HFF-Myc (cell line): Measurements from ENCODE around the gene CTTNBP2.

Experiments
- DNase-seq: peaks from one replicate; pipeline ENCODE4 v3.0.0-alpha.2; 2011; ENCODE audit warnings: low read depth; ENCODE audit errors: extremely low read depth
- H3K4me3 ChIP-seq: replicated peaks from 2 replicates; pipeline ENCODE4 v1.5.1; 2011; ENCODE audit warnings: low read depth, mild to moderate bottlenecking, control low read depth, low read length
- TF ChIP-seq, protein P1 (sequence below): IDR thresholded peaks from 2 replicates; pipeline ENCODE4 v1.5.1; 2012; ENCODE audit warnings: mild to moderate bottlenecking, low read depth, low read length, control low read depth; ENCODE audit errors: missing control alignments

The CTTNBP2 gene

DNA sequence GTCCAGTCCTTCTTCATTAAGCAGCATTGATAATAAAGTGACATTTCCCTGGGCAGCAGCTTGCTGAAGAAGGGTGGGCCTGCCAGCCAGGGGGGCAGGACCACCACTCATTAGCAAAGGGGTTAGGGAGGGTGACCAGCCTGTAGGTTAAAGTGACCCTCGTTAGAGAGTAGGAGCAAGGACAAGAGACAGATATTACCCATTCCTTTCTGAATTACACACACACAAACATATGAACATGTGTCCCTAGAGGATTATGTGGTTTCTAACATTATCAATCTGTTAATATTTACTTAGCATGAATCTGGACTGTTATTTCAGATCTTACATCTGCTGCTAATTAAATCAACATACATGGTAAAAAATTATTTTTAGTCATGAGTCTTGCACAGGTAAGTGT, 88.9 kb downstream of the CTTNBP2 start:
- TF ChIP-seq, protein P1, sequence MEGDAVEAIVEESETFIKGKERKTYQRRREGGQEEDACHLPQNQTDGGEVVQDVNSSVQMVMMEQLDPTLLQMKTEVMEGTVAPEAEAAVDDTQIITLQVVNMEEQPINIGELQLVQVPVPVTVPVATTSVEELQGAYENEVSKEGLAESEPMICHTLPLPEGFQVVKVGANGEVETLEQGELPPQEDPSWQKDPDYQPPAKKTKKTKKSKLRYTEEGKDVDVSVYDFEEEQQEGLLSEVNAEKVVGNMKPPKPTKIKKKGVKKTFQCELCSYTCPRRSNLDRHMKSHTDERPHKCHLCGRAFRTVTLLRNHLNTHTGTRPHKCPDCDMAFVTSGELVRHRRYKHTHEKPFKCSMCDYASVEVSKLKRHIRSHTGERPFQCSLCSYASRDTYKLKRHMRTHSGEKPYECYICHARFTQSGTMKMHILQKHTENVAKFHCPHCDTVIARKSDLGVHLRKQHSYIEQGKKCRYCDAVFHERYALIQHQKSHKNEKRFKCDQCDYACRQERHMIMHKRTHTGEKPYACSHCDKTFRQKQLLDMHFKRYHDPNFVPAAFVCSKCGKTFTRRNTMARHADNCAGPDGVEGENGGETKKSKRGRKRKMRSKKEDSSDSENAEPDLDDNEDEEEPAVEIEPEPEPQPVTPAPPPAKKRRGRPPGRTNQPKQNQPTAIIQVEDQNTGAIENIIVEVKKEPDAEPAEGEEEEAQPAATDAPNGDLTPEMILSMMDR: no peak
- DNase-seq: no peak
- H3K4me3 ChIP-seq: no peak overlapping the region

DNA sequence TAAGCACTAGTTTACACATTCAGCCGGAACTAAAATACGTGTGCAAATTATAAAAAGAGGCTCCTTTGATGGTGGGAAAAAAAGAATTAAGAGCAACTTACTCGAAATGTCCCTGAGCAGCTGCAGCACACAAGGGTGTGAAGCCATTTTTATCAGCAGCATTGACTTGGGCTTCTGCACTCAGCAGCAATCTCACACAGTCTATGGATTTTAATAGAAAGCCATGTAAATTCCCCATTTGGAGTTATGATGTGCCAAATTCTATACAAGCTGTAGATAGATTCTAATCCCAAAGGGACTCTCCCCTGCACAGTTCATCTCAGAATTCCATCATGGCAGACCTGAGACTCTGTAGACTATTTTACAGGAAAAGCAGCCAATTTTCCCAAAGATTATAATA, 90.5 kb downstream of the CTTNBP2 start:
- H3K4me3 ChIP-seq: no peak overlapping the region
- TF ChIP-seq, protein P1: no peak
- DNase-seq: no peak

DNA sequence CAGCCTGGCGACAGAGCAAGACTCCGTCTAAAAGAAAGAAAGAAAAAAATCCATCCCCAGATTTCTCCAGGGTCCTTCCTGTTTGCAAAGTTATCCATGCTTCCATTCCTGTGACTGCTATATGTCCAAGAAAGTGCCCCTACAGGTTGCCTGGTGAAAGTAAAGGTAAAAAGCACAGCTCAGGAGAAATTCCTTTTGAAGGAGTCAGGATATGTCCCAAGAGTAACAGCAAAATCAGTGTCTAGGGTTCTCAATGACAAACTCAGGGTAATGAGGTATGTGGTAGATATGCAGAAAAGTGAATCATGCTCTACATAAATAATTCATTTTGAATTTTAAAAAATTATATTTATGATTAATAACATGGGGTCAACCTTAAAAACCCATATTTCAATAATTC, 91.5 kb downstream of the CTTNBP2 start:
- no peak for DNase-seq
- TF ChIP-seq, protein P1: no peak
- H3K4me3 ChIP-seq: no peak overlapping the region

DNA sequence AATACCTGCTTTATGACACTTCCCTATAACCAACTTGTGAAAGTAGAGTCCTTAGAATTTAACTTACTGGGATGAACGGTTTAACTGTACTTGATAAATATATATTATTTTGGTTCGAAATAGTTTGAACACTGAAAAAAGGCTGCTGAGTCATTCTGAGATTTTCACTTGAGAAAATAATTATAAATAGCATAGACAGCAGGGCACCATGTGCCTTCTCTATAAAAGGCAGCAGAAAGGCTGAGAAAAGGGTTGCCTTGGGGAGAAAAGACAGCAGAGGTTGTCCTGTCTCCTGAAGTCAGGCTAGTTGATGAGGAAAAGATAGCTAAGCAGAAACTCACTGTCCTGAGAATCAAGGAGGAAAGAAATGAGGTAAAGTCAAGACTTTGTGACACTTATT, 92.4 kb downstream of the CTTNBP2 start:
- TF ChIP-seq, protein P1: no peak
- no peak for DNase-seq
- no peak overlapping the region for H3K4me3 ChIP-seq

DNA sequence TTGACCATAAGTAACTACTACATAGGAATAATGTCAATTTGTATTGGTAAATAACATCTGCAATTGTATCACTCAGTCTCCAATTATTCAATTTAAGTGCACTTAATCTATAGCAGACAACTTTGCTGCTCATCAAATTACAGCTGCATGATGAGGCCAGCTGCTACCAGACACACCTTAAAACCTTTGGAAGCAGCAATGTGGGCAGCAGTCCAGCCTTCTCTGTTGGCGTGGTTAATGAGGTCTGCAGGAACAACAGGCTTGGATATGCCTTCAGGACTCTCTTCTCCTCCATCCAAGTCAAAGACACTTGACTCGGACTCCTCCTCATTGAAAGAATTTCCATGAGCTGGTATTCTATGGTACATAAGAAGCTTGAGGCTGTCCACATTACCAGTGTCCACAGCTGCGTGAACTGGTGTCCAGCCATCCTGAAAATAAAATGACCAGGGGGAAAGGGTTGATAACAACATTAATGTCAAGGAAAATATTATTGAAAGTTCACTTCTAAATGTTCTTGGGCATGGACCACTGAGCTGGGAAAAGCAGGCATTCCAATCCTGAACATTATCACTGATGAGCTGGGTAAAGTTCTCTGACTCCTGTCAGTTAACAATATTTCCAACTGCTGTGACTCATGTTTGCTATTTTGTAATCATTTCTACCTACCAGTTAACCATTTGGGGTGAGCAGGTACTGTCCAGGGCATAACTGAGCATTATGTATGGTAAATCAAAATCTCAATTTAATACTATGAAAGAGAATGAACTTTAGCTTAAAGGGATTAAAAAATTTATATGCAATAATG, 95.7 kb downstream of the CTTNBP2 start:
- H3K4me3 ChIP-seq: no peak overlapping the region
- DNase-seq: no peak
- TF ChIP-seq, protein P1: no peak

DNA sequence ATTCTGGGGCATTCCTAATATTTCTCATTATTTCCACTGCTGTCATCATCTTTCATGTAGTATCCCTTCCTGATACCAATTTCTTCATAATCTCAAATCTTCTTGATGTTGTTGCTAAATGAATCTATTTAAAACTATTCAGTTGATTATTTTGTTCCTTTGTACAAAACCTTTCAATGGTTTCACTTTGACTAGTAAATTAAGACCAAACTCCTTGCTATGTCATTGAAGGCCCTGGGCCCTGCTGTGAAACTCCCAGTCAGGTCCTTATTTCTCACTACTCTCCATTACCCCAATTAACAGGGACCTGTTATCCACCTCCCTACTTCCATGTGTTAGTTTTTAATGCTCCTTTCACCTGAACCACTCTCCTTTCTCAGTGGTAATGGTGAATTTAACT, 97.0 kb downstream of the CTTNBP2 start:
- H3K4me3 ChIP-seq: no peak overlapping the region
- TF ChIP-seq, protein P1: no peak
- no peak for DNase-seq

DNA sequence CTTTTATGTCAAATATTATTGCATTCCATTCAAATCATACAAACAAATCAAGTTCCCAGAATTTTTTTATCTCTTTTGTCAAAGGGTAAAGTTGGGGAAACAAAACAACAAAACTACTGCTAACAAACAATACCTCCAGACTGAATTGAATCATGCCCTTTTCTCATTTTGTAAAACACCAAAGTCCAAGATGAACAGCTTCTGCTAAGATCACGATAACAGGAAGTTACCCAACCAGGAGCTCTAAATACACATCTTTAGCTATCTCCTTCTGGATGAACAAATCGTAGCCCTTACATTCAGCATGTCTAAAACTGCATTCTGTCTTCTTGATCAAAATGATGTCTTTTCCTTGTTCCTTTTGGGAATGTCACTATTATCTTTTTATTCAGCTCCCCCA, 97.4 kb downstream of the CTTNBP2 start:
- no peak overlapping the region for H3K4me3 ChIP-seq
- TF ChIP-seq, protein P1: no peak
- DNase-seq: no peak
